ENCODE data around the gene CYBA. TPM values are rescaled to one million over a fixed set of nuclear protein-coding genes. Genes with fewer than 3 reads are reported as not detected.

Gene CYBA
- total and polyA plus RNA-seq, 2 of the 13 experiments (the other 11 are each of a cell fraction or from before 2014, with no cell fraction given), result 196 to 250 TPM

DNA sequence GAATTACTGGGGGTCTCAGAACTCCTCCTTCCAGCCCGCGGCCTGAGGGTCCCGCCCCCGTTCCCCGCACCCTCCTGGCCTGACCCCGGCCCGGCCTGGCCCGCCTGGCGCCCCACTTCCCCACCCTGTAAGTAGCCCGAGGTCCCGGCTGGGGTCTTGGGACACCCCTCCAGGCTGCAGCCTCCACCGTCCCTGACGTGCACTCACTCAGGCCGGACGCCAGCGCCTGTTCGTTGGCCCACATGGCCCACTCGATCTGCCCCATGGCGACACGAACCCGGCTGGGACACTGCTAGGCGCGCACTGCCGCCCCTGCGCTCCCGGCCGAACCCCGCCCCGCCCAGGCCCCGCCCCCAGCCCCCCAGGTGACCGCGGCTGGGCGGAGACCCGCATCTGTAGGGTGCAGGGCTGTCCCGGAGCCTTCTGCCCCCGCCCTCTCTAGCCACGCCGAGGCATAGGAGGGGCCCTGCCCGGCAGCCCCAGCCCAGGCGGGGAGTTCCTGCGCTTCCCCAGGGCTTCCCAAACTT, at the start of gene CYBA (continued):
- TF ChIP-seq, protein P1, sequence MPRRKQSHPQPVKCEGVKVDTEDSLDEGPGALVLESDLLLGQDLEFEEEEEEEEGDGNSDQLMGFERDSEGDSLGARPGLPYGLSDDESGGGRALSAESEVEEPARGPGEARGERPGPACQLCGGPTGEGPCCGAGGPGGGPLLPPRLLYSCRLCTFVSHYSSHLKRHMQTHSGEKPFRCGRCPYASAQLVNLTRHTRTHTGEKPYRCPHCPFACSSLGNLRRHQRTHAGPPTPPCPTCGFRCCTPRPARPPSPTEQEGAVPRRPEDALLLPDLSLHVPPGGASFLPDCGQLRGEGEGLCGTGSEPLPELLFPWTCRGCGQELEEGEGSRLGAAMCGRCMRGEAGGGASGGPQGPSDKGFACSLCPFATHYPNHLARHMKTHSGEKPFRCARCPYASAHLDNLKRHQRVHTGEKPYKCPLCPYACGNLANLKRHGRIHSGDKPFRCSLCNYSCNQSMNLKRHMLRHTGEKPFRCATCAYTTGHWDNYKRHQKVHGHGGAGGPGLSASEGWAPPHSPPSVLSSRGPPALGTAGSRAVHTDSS (CRISPR knock-in tag; conservative IDR thresholded peaks at IDR 0.05), result 0 out of 2 replicates have a peak, but pooled peaks have one; percentile 47
- TF ChIP-seq TARDBP (CRISPR knock-in tag; IDR thresholded peaks at IDR 0.05) (peak; percentile 14; the same call in 1 of the 2 replicates), FOSL2 (CRISPR knock-in tag; IDR thresholded peaks at IDR 0.05) (peak; percentile 13; the same call in 1 of the 2 replicates), NAIF1 (CRISPR knock-in tag; IDR thresholded peaks at IDR 0.05; ENCODE audit: borderline replicate concordance) (no peak), SNAPC2 (CRISPR knock-in tag; IDR thresholded peaks at IDR 0.05) (0 out of 2 replicates have a peak, but pooled peaks have one; percentile 8), TGIF2 (CRISPR knock-in tag; IDR thresholded peaks at IDR 0.05) (peak; percentile 55; the same call in 1 of the 2 replicates), ZNF746 (CRISPR knock-in tag; IDR thresholded peaks at IDR 0.05) (peak; percentile 19; the same call in 1 of the 2 replicates), ISL2 (CRISPR knock-in tag; IDR thresholded peaks at IDR 0.05) (0 out of 2 replicates have a peak, but pooled peaks have one; percentile 24), MEF2D (CRISPR knock-in tag; IDR thresholded peaks at IDR 0.05) (no peak), ZNF577 (CRISPR knock-in tag; IDR thresholded peaks at IDR 0.05; ENCODE audit: borderline replicate concordance, low read depth) (no peak), ZNF672 (CRISPR knock-in tag; IDR thresholded peaks at IDR 0.05) (peak; percentile 80), ZNF7 (CRISPR knock-in tag; IDR thresholded peaks at IDR 0.05) (peak; percentile 18; the same call in 1 of the 2 replicates), KMT2A (CRISPR knock-in tag; IDR thresholded peaks at IDR 0.05) (peak; percentile 37), CHD2 (IDR thresholded peaks at IDR 0.05; ENCODE audit: low read depth, low read length) (no peak), AHR (CRISPR knock-in tag; IDR thresholded peaks at IDR 0.05) (no peak), ATAD3A (CRISPR knock-in tag; IDR thresholded peaks at IDR 0.05) (no peak), ADNP (CRISPR knock-in tag; IDR thresholded peaks at IDR 0.05) (no peak), KLF11 (CRISPR knock-in tag; IDR thresholded peaks at IDR 0.05) (0 out of 2 replicates have a peak, but pooled peaks have one; percentile 46), ZNF709 (CRISPR knock-in tag; IDR thresholded peaks at IDR 0.05) (peak; percentile 91)
- TF ChIP-seq, protein P2, sequence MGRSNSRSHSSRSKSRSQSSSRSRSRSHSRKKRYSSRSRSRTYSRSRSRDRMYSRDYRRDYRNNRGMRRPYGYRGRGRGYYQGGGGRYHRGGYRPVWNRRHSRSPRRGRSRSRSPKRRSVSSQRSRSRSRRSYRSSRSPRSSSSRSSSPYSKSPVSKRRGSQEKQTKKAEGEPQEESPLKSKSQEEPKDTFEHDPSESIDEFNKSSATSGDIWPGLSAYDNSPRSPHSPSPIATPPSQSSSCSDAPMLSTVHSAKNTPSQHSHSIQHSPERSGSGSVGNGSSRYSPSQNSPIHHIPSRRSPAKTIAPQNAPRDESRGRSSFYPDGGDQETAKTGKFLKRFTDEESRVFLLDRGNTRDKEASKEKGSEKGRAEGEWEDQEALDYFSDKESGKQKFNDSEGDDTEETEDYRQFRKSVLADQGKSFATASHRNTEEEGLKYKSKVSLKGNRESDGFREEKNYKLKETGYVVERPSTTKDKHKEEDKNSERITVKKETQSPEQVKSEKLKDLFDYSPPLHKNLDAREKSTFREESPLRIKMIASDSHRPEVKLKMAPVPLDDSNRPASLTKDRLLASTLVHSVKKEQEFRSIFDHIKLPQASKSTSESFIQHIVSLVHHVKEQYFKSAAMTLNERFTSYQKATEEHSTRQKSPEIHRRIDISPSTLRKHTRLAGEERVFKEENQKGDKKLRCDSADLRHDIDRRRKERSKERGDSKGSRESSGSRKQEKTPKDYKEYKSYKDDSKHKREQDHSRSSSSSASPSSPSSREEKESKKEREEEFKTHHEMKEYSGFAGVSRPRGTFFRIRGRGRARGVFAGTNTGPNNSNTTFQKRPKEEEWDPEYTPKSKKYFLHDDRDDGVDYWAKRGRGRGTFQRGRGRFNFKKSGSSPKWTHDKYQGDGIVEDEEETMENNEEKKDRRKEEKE (IDR thresholded peaks at IDR 0.05), result no peak
- TF ChIP-seq, protein P3, sequence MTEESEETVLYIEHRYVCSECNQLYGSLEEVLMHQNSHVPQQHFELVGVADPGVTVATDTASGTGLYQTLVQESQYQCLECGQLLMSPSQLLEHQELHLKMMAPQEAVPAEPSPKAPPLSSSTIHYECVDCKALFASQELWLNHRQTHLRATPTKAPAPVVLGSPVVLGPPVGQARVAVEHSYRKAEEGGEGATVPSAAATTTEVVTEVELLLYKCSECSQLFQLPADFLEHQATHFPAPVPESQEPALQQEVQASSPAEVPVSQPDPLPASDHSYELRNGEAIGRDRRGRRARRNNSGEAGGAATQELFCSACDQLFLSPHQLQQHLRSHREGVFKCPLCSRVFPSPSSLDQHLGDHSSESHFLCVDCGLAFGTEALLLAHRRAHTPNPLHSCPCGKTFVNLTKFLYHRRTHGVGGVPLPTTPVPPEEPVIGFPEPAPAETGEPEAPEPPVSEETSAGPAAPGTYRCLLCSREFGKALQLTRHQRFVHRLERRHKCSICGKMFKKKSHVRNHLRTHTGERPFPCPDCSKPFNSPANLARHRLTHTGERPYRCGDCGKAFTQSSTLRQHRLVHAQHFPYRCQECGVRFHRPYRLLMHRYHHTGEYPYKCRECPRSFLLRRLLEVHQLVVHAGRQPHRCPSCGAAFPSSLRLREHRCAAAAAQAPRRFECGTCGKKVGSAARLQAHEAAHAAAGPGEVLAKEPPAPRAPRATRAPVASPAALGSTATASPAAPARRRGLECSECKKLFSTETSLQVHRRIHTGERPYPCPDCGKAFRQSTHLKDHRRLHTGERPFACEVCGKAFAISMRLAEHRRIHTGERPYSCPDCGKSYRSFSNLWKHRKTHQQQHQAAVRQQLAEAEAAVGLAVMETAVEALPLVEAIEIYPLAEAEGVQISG (CRISPR knock-in tag; IDR thresholded peaks at IDR 0.05), result no peak; the same call in 1 of the 2 replicates
- TF ChIP-seq, protein P4, sequence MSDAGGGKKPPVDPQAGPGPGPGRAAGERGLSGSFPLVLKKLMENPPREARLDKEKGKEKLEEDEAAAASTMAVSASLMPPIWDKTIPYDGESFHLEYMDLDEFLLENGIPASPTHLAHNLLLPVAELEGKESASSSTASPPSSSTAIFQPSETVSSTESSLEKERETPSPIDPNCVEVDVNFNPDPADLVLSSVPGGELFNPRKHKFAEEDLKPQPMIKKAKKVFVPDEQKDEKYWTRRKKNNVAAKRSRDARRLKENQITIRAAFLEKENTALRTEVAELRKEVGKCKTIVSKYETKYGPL (CRISPR knock-in tag; IDR thresholded peaks at IDR 0.05), result peak; percentile 74; the same call in 1 of the 2 replicates
- TF ChIP-seq, protein P5, sequence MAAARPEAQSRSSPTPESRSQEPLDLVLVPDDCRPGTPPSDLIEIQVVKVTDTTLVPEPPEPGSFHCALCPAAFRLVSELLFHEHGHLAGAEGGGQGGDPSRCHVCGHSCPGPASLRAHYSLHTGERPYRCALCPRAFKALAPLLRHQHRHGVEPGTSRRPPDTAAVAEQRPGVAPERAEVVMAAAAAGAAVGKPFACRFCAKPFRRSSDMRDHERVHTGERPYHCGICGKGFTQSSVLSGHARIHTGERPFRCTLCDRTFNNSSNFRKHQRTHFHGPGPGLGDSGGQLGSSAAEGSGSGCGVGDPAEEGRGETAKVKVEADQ (CRISPR knock-in tag; IDR thresholded peaks at IDR 0.05; ENCODE audit: borderline replicate concordance), result no peak
